CD4-positive, alpha-beta memory T cell (primary cell): ENCODE data around the gene NKIRAS1. TPM values are rescaled to one million over a fixed set of nuclear protein-coding genes. Genes with fewer than 3 reads are reported as not detected.
"Not testable (repeated sequence)": the region's sequence is repeated elsewhere in the genome, so short reads cannot be mapped to it uniquely, and the experiment has no call there.

ENCODE experiments used
- CTCF ChIA-PET: fragments of 350-600 bp; sonication (Branson Sonifier 250); formaldehyde crosslinking; loops from one replicate; lab custom pipeline; 2021; ENCODE audit warnings: inconsistent platforms; ENCODE audit not compliant: partially characterized antibody; lab: Charles Lee
- POLR2A ChIA-PET: fragments of 350-600 bp; sonication (Branson Sonifier 250); formaldehyde crosslinking; loops from one replicate; lab custom pipeline; 2021; ENCODE audit not compliant: partially characterized antibody; lab: Charles Lee
- DNase-seq, 5 donors: peaks; one replicate each; pipeline versions ENCODE4 v3.0.0 to v3.0.0-alpha.2; 2020 to 2022; ENCODE audit warnings: mixed read lengths in 1 of 5
- H3K27ac ChIP-seq: one replicate; pipeline ENCODE4 v1.7.0; 2013; ENCODE audit warnings: low read depth, low read length
- H3K27me3 ChIP-seq: 2 replicates; pipeline ENCODE4 v1.7.0; 2013; ENCODE audit warnings: mild to moderate bottlenecking, low read length, moderate library complexity; ENCODE audit not compliant: insufficient read depth
- H3K36me3 ChIP-seq: 2 replicates; pipeline ENCODE4 v1.7.0; 2013; ENCODE audit warnings: mild to moderate bottlenecking, low read length, moderate library complexity; ENCODE audit not compliant: insufficient read depth
- H3K4me1 ChIP-seq: 2 replicates; pipeline ENCODE4 v1.7.0; 2013; ENCODE audit warnings: mild to moderate bottlenecking, low read length, moderate library complexity; ENCODE audit not compliant: insufficient read depth
- H3K4me3 ChIP-seq, 2 donors: one replicate each; pipeline ENCODE4 v1.7.0; 2013; ENCODE audit warnings: low read length in 2 of 2, mild to moderate bottlenecking in 1 of 2
- H3K9me3 ChIP-seq, 2 donors: one replicate each; pipeline ENCODE4 v1.7.0; 2013; ENCODE audit warnings: low read length in 2 of 2, control low read depth in 1 of 2; ENCODE audit not compliant: control insufficient read depth in 1 of 2
- H3K27ac Mint-ChIP-seq, 7 donors: one replicate each; pipeline ENCODE4 v1.8.0; 2020 to 2021; ENCODE audit warnings: mixed read lengths in 7 of 7, mild to moderate bottlenecking in 6 of 7, inconsistent platforms in 3 of 7, moderate library complexity in 3 of 7
- H3K27me3 Mint-ChIP-seq, 2 donors: one replicate each; pipeline ENCODE4 v1.8.0; 2020 to 2021; ENCODE audit warnings: mixed read lengths in 2 of 2
- H3K36me3 Mint-ChIP-seq, 2 donors: one replicate each; pipeline ENCODE4 v1.8.0; 2020 to 2021; ENCODE audit warnings: mixed read lengths in 2 of 2, inconsistent platforms in 1 of 2, mild to moderate bottlenecking in 1 of 2
- H3K4me1 Mint-ChIP-seq, 4 donors: one replicate each; pipeline ENCODE4 v1.8.0; 2020 to 2021; ENCODE audit warnings: mixed read lengths in 4 of 4, mild to moderate bottlenecking in 1 of 4
- H3K4me3 Mint-ChIP-seq, 8 donors: one replicate each; pipeline ENCODE4 v1.8.0; 2020 to 2021; ENCODE audit warnings: mixed read lengths in 8 of 8, mild to moderate bottlenecking in 7 of 8, moderate library complexity in 6 of 8, inconsistent platforms in 3 of 8
- H3K9me3 Mint-ChIP-seq, 8 donors: one replicate each; pipeline ENCODE4 v1.8.0; 2020 to 2021; ENCODE audit warnings: mixed read lengths in 8 of 8, mild to moderate bottlenecking in 5 of 8, inconsistent platforms in 3 of 8, moderate library complexity in 1 of 8
- intact Hi-C: fragments of 100-400 bp; cut with micrococcal nuclease; formaldehyde crosslinking; loops from one replicate; pipeline ENCODE4 v1.15.1; 2023
- polyA plus RNA-seq, 2 donors: library from polyadenylated mRNA; unstranded; fragments of 300-500 nt; fragmentation: Illumina TruSeq; gene quantifications; one replicate each; pipeline ENCODE4 v1.2.3, GENCODE V29; 2021
- total RNA-seq, 2 experiments: library from RNA; stranded (reverse); gene quantifications; one replicate each; pipeline ENCODE4 v1.2.3, GENCODE V29; 2021

The NKIRAS1 gene
- total and polyA plus RNA-seq, 4 experiments from 2014 or later = 3.4 to 5.3 (median 4.5) TPM

GRCh38 chr3:23859012-23859743 lies 57.6 kb downstream of the NKIRAS1 start:
- H3K27ac Mint-ChIP-seq = peak overlapping the region in 5 of 7 donors; percentile 11 to 90 (median 78)
- H3K36me3 ChIP-seq = no peaks in the 10 kb centered on the region
- CTCF ChIA-PET = interaction anchor here (0.6 to 1.6 kb wide), 4 partner anchors 11 to 140 kb away, joined by 3 to 4 read pairs (median 4); no protein-coding TSS in a partner anchor

GRCh38 chr3:23856286-23856685 lies 60.5 kb downstream of the NKIRAS1 start:
- H3K27ac Mint-ChIP-seq = peak overlapping the region in 2 of 7 donors; percentile 8 to 84
- H3K36me3 ChIP-seq = no peaks in the 10 kb centered on the region
- H3K4me3 Mint-ChIP-seq = peak overlapping the region in 1 of 8 donors; percentile 22
- H3K4me3 ChIP-seq = no peak overlapping the region
- ChIA-PET POLR2A (no interaction called here), CTCF (interaction anchor here (2.2 kb wide), 1 partner anchor 19 kb away, joined by 5 read pairs; no protein-coding TSS in a partner anchor)
- H3K27ac ChIP-seq = no peak overlapping the region
- DNase-seq = no peak
- no peaks in the 10 kb centered on the region for H3K27me3 Mint-ChIP-seq
- no peaks in the 10 kb centered on the region for H3K9me3 ChIP-seq
- peaks cover 0 to 9% (median 0%) of the 10 kb centered on the region in 8 donors for H3K9me3 Mint-ChIP-seq
- H3K36me3 Mint-ChIP-seq = peaks cover 13 to 16% of the 10 kb centered on the region in 2 donors
- intact Hi-C loops = no loop called here
- H3K4me1 Mint-ChIP-seq = peaks cover 39 to 64% (median 51%) of the 10 kb centered on the region in 4 donors
- H3K4me1 ChIP-seq = peaks cover 35% of the 10 kb centered on the region
- no peaks in the 10 kb centered on the region for H3K27me3 ChIP-seq

More at GRCh38 chr3:23859012-23859743, 57.6 kb downstream of the NKIRAS1 start:
- H3K9me3 ChIP-seq = no peaks in the 10 kb centered on the region
- H3K27me3 ChIP-seq = no peaks in the 10 kb centered on the region
- peaks cover 35% of the 10 kb centered on the region for H3K4me1 ChIP-seq
- H3K36me3 Mint-ChIP-seq = peaks cover 13 to 15% of the 10 kb centered on the region in 2 donors
- H3K9me3 Mint-ChIP-seq = no peaks in the 10 kb centered on the region
- no peak for DNase-seq
- no peak overlapping the region for H3K4me3 ChIP-seq
- H3K27ac ChIP-seq = no peak overlapping the region
- H3K4me1 Mint-ChIP-seq = peaks cover 47 to 80% (median 63%) of the 10 kb centered on the region in 4 donors
- no peaks in the 10 kb centered on the region for H3K27me3 Mint-ChIP-seq
- POLR2A ChIA-PET = interaction anchor here (0.9 kb wide), 1 partner anchor 21 kb away, joined by 3 read pairs; no protein-coding TSS in a partner anchor
- peak overlapping the region in 7 of 8 donors; percentile 28 to 75 (median 62) for H3K4me3 Mint-ChIP-seq
- intact Hi-C loops = no loop called here

GRCh38 chr3:23849462-23849861 lies 67.3 kb downstream of the NKIRAS1 start:
- CTCF ChIA-PET = interaction anchor here (1.1 to 1.3 kb wide), 2 partner anchors 15 to 23 kb away, joined by 3 read pairs; no protein-coding TSS in a partner anchor
- Mint-ChIP-seq H3K9me3 (peaks cover 0 to 11% (median 0%) of the 10 kb centered on the region in 8 donors), H3K4me1 (peaks cover 15 to 27% (median 21%) of the 10 kb centered on the region in 4 donors), H3K36me3 (peaks cover 12 to 23% of the 10 kb centered on the region in 2 donors), H3K27ac (peak overlapping the region in 1 of 7 donors; percentile 84)
- intact Hi-C loops, H3K4me1 ChIP-seq, DNase-seq, H3K36me3 ChIP-seq, H3K9me3 ChIP-seq, H3K4me3 ChIP-seq, H3K27me3 Mint-ChIP-seq, H3K27ac ChIP-seq, POLR2A ChIA-PET, H3K27me3 ChIP-seq, H3K4me3 Mint-ChIP-seq: not testable (repeated sequence)

GRCh38 chr3:23845326-23846216 lies 71.2 kb downstream of the NKIRAS1 start:
- Histone ChIP-seq H3K9me3 (no peaks in the 10 kb centered on the region), H3K4me3 (no peak overlapping the region), H3K27me3 (no peaks in the 10 kb centered on the region), H3K36me3 (no peaks in the 10 kb centered on the region), H3K4me1 (peaks cover 6% of the 10 kb centered on the region), H3K27ac (no peak overlapping the region)
- H3K4me1 Mint-ChIP-seq = peaks cover 22 to 37% (median 28%) of the 10 kb centered on the region in 4 donors
- intact Hi-C loops = no loop called here
- peak overlapping the region in 1 of 8 donors; percentile 44 for H3K4me3 Mint-ChIP-seq
- CTCF ChIA-PET = interaction anchor here (1.6 kb wide), 1 partner anchor 9 kb away, joined by 5 read pairs; no protein-coding TSS in a partner anchor
- POLR2A ChIA-PET = interaction anchor here (0.7 kb wide), 1 partner anchor 21 kb away, joined by 3 read pairs; no protein-coding TSS in a partner anchor
- peaks cover 1 to 6% of the 10 kb centered on the region in 2 donors for H3K36me3 Mint-ChIP-seq
- H3K27me3 Mint-ChIP-seq = no peaks in the 10 kb centered on the region
- H3K27ac Mint-ChIP-seq = no peak overlapping the region
- peaks cover 0 to 2% (median 0%) of the 10 kb centered on the region in 8 donors for H3K9me3 Mint-ChIP-seq
- DNase-seq = no peak

GRCh38 chr3:23843869-23844268 lies 72.9 kb downstream of the NKIRAS1 start:
- no peaks in the 10 kb centered on the region for H3K9me3 ChIP-seq
- intact Hi-C loops = no loop called here
- peak overlapping the region in 1 of 7 donors; percentile 16 for H3K27ac Mint-ChIP-seq
- DNase-seq = no peak
- no peak overlapping the region for H3K4me3 ChIP-seq
- H3K36me3 ChIP-seq = no peaks in the 10 kb centered on the region
- H3K4me3 Mint-ChIP-seq = no peak overlapping the region
- CTCF ChIA-PET = no interaction called here
- no peak overlapping the region for H3K27ac ChIP-seq
- H3K4me1 Mint-ChIP-seq = peaks cover 24 to 49% (median 35%) of the 10 kb centered on the region in 4 donors
- H3K4me1 ChIP-seq = peaks cover 11% of the 10 kb centered on the region
- H3K36me3 Mint-ChIP-seq = peaks cover 2 to 6% of the 10 kb centered on the region in 2 donors
- POLR2A ChIA-PET = no interaction called here
- no peaks in the 10 kb centered on the region for H3K27me3 ChIP-seq
- H3K27me3 Mint-ChIP-seq = no peaks in the 10 kb centered on the region
- no peaks in the 10 kb centered on the region for H3K9me3 Mint-ChIP-seq
